NCI-H1105 treated with DMSO at 0.1 percent for 48 hours (cell line): Measurements from ENCODE around the gene ATRNL1.

Experiments
- DNase-seq: peaks from one replicate; lab custom pipeline; 2025; lab: John Stamatoyannopoulos, UW

Gene ATRNL1

DNA sequence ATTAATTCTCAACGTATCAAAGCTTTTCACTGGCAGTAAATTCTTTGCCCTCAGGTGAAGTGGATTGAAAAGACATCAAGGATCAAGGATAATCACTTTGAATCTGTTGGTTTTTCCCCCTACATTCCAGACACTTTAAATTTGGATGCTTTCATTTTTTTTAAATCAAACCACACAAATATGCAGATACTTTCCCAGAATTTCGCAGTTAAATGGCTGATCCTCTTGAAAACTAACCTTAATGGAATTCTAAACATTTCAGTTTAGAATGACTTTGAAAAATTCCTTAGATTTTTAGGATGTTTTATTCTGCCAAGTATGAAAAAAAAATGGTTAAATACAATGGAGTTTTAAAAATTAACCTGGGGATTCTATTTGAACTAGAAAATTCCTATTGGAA lies 853.9 kb downstream of the ATRNL1 start:
- DNase-seq: no peak

DNA sequence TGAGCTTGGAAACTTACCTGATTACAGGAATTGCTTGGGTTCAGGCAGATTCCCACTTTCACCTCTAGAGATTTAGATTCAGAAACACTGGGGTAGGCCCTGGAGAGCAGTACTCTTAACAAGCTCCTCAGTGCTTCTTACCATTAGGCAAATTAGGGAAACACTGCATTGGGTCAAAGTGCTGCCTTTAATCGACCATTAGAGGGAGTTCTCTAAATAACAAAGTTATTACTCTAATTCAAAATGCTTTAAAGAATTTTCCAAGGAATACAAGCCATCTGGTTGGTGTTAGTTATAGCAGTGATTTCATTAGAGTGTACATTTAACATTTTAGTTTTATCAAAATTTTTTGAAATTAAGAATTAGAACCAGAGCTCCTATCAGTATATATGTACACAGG lies 855.3 kb downstream of the ATRNL1 start:
- DNase-seq: no peak

DNA sequence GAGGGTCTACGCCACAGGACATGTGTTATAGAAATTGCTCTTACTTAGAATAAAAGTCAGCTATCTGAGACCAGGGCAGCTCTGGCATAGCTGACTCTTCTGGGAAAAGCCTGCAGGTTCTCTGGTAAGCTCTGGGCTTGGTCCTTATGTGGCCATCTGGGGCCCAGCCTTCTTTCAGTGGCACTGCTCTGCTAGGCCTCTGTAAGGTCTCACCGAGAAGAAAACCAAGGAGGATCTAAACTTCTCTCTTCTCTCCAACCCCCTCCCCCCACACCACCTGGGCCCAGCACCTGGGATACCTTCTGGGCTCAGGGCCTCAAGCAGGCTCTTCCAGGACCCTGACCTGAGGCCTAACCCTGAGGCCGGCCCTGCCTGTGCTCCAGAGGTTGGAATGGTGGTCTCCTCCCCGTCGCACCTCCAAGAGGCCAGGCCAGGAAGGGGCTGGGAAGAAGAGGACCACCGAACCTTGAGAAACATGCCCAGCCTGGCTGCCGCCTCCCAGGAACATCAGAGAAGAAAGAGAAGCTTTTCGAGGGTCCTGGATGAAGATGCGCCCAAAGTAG lies 856.2 kb downstream of the ATRNL1 start:
- DNase-seq: no peak

GRCh38 chr10:115950320-115950719 lies 857.2 kb downstream of the ATRNL1 start:
- no peak for DNase-seq

DNA sequence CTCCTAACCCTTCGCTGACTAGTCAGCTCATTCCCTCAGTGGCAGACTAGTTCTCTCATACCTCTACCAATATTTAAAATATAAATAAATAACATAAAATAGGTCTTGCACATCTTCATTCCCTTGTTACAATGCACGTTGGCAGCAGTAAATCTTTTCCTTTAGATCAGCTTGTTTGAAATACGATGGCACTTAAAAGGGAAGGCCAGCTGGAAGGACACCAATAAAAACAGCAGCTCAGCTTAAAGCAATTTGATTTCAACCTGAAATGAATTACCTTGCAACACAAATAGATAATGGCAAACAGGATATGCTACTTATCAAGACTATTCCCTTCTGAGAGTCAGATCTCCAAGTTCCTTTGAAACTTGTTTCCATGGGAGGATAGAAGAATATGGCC lies 858.1 kb downstream of the ATRNL1 start:
- DNase-seq: no peak

GRCh38 chr10:115953281-115953680 lies 860.1 kb downstream of the ATRNL1 start:
- DNase-seq: no peak

GRCh38 chr10:115953968-115954367 lies 860.8 kb downstream of the ATRNL1 start:
- DNase-seq: no peak

DNA sequence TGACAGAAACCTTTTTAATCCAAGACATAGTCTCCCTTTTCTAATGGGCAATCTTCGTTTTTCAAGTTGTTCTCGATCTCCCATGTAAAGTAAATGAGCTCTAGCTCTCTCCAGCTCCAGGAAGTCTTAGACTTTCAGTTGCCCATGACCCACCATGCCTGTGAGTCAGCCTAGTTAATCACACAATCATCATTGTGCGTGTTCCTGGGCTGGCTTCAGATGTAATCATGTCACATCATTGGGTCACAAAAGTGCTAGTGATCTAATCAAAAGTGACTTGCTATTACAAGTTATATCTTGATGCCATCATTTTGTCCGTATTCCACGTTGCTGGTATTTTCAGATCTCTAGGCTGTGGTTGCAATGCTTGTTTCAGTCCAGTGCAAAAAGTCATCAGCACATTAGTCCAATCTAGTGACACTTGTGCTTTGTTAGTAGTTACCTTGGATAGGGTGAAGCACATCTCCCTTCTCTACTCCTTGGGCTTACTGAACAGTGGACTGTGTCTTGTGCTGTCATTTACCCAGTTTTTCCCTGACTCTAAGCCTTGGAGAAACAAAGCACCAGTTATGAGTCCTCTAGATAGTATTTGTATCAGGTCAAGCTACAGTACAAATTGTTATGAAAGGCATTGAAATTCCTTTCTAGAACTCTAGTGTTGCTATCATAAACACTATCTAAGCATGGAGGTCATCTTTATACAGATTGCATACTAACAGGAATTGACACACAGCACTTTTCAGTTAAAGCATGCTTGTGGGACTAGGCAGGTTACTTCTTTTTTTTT lies 863.3 kb downstream of the ATRNL1 start:
- no peak for DNase-seq

DNA sequence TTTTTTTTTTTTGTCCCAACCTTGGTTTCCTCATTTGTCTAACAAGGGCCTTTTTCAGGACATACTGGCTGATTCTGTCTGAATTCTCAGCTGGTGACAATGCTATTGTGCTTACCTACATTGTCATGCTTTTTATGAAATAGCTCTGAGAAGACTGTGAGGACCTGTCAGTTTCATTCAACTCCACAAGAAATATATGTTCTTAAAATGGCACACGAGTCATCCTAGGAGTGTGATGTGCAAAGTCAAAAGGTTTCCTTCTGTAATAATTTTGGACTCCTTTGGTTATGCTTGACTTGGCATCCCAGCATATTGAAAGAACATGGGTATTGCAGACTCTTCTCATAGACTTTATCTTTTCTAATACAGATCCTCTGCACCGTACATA lies 863.8 kb downstream of the ATRNL1 start:
- no peak for DNase-seq

- no peak for DNase-seq
These were observed 864.7 kb downstream of the ATRNL1 start for GRCh38 chr10:115957786-115958442.

DNA sequence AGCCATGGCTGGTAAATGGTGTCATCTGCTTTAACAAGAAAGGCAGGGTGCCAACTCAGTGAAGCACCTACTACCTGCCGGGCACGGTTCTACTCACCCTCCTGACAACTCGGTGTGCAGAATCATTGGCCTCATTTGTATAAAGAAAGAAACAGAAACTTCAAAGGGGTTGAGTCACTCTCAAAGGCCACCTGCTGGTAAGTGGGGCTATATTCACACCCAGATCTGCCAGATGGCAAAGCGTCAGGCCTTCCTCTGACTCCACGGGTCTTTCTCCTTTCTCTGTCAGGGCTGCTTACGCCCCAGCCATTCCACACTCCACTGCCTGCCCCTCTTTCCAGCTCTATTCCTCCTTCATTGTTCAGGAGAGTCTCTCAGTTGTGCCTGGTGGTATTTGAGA lies 870.7 kb downstream of the ATRNL1 start:
- peak; percentile 46 for DNase-seq

- no peak for DNase-seq
These were observed 871.7 kb downstream of the ATRNL1 start for GRCh38 chr10:115964827-115965226.

- no peak for DNase-seq
These were observed 872.2 kb downstream of the ATRNL1 start for GRCh38 chr10:115965376-115965775.

GRCh38 chr10:115968236-115968635 lies 875.1 kb downstream of the ATRNL1 start:
- DNase-seq: no peak

DNA sequence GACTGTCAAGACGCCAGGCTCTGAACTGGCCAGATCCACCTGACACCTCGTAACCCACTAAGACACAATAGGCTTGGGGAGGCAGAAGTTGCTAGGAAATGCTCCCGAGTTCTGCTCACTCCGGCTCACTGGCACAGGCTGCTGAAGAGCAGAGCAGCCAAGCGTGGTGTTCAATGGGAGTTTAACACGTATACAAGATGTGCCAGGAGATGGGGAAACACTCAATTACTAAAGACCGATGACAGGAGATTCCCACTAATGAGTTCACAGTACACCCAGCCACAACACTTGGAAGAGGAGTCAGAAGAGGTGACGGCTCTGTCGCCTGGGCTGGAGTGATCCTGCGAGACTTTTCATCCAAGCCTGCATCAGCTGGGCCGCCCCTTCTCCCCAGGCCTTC lies 876.4 kb downstream of the ATRNL1 start:
- DNase-seq: peak; percentile 72

DNA sequence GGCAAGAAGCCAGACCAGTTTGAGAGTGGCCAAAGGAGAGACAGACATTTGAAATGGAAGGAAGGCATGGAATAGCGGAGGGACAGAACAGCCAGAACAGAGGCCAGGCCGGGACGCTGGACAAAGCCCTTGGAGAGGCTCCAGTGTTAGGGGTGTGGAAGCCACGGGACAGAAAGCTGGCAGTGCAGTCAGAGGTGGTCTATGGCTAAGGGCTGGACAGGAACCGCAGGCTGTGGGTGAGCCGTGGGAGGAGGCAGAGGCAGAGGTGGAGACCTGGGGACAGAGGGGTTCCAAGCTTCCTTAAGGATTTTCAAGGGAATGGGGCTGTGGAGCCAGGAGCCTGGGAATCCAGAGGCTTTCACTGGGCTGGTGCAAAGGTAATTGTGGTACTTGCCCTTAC lies 878.8 kb downstream of the ATRNL1 start:
- no peak for DNase-seq

DNA sequence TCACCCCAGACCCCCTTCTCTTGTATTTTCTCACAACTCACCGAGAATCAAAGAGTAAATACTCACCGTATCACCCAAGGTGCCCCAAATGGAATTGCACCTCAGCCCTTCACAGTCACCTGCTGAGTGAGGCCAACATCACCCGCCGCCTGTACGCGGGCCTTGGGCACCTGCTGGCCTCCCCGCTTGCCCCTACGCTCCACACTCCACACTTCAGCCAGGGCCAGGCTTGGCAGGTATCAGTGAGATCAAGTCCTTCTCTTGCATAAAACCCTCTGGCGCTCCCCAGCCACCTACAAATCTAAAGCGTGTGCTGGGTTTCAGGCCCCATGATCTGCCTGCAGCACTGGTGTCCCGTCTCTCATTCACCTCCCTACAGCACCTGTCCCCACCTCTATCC lies 879.3 kb downstream of the ATRNL1 start:
- DNase-seq: no peak

GRCh38 chr10:115974351-115974750 lies 881.2 kb downstream of the ATRNL1 start:
- DNase-seq: no peak

GRCh38 chr10:115974816-115975430 lies 881.8 kb downstream of the ATRNL1 start:
- DNase-seq: no peak

GRCh38 chr10:115975506-115975905 lies 882.3 kb downstream of the ATRNL1 start:
- DNase-seq: no peak

GRCh38 chr10:115976342-115976741 lies 883.2 kb downstream of the ATRNL1 start:
- DNase-seq: no peak

GRCh38 chr10:115977855-115978254 lies 884.7 kb downstream of the ATRNL1 start:
- DNase-seq: no peak

DNA sequence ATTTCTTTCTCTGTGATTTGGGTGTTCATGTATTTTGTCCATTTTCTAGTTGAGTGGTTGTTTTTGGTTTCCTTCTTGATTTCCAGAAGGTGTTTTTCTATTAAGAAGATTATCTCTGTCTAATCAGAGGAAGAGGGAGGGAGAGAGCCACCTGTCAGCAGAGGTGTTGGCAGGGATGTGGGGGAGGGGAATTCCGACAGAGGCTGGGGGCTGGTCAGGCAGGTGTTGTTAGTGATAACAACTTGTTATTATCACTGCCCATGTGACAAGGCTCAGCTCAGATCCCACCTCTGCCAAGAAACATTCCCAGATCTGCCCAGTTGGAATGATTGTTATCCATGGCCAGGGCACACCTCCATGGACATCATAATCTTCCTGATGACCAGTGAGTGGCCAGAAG lies 886.4 kb downstream of the ATRNL1 start:
- no peak for DNase-seq
